MCF 10A (cell line): ENCODE results near the gene FHL2. TPM values are rescaled to one million over a fixed set of nuclear protein-coding genes. Genes with fewer than 3 reads are reported as not detected.

Source experiments
- BruUV-seq: library from RNA; stranded (reverse); fragments of 400-500 nt; replicated peaks from 2 replicates; lab custom pipeline; 2021; lab: Mats Ljungman, UMichigan
- CTCF ChIA-PET: fragments of 300-600 bp; sonication (Branson Sonifier 250); formaldehyde crosslinking; extraction: SDS; loops from one replicate; lab custom pipeline; 2021; ENCODE audit warnings: antibody characterized with exemption, inconsistent platforms; lab: Yijun Ruan, JAX
- POLR2A ChIA-PET: fragments of 300-600, 350-650 bp; sonication (Branson Sonifier 250); formaldehyde crosslinking; extraction: SDS; loops from one replicate; lab custom pipeline; 2020; ENCODE audit warnings: antibody characterized with exemption, inconsistent platforms; lab: Yijun Ruan, JAX
- DNase-seq: peaks from one replicate; pipeline ENCODE4 v3.0.0-alpha.2; 2018; ENCODE audit not compliant: unreplicated experiment
- H3K27ac Mint-ChIP-seq: one replicate; pipeline ENCODE4 v1.8.0; 2022; ENCODE audit warnings: mild to moderate bottlenecking, low read depth, mixed read lengths; ENCODE audit not compliant: unreplicated experiment
- H3K27me3 Mint-ChIP-seq: one replicate; pipeline ENCODE4 v1.8.0; 2022; ENCODE audit warnings: mixed read lengths; ENCODE audit not compliant: insufficient read depth, unreplicated experiment
- H3K36me3 Mint-ChIP-seq: one replicate; pipeline ENCODE4 v1.8.0; 2022; ENCODE audit warnings: mild to moderate bottlenecking, moderate library complexity, mixed read lengths; ENCODE audit not compliant: insufficient read depth, unreplicated experiment
- H3K4me1 Mint-ChIP-seq: one replicate; pipeline ENCODE4 v1.8.0; 2022; ENCODE audit warnings: mixed read lengths; ENCODE audit not compliant: insufficient read depth, unreplicated experiment
- H3K4me3 Mint-ChIP-seq: one replicate; pipeline ENCODE4 v1.8.0; 2022; ENCODE audit warnings: mild to moderate bottlenecking, moderate library complexity, mixed read lengths; ENCODE audit not compliant: unreplicated experiment
- H3K9me3 Mint-ChIP-seq: one replicate; pipeline ENCODE4 v1.8.0; 2022; ENCODE audit warnings: mixed read lengths; ENCODE audit not compliant: unreplicated experiment
- intact Hi-C: fragments of 100-400 bp; cut with micrococcal nuclease; formaldehyde crosslinking; loops from 2 replicates; pipeline ENCODE4 v1.14.1; 2022
- total RNA-seq: library from RNA; stranded (reverse); gene quantifications from 2 replicates; pipeline ENCODE4 v1.2.3, GENCODE V29; 2022
- TF ChIP-seq, protein P1 (sequence below): fragments of 200-600 bp; IDR thresholded peaks from one replicate; pipeline ENCODE4 v1.8.0; 2022; ENCODE audit warnings: antibody characterized with exemption, mild to moderate bottlenecking; ENCODE audit not compliant: unreplicated experiment

Gene FHL2
- total RNA-seq, 1 experiment from 2014 or later = 93.2 TPM

DNA sequence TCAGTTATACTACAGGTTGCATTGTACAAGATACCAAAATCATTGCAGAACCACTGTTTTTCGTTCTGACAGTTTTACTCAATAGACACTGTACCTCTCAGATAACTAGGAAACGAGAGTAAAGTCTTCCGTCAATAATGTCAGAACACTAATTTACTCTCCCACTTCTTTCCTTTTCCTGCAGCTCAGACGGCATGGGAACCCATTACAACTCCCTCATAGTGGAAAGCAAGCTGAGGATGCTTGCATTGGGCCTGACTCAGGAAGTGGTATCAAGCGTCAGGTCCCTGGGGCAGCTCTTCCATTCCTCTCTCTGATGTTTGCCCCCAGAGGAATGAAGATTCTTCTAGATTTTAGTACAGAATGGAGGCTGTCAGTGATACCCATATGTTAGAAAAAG, 23.9 kb upstream of the FHL2 start:
- intact Hi-C loops = no loop called here
- Mint-ChIP-seq H3K9me3 (no peaks in the 10 kb centered on the region), H3K4me1 (peaks cover 2% of the 10 kb centered on the region), H3K27me3 (no peaks in the 10 kb centered on the region), H3K4me3 (no peak overlapping the region), H3K36me3 (no peaks in the 10 kb centered on the region), H3K27ac (no peak overlapping the region)
- DNase-seq = no peak
- ChIA-PET POLR2A (interaction anchor here (1.2 kb wide), 1 partner anchor 13 kb away, joined by 4 read pairs; no protein-coding TSS in a partner anchor), CTCF (interaction anchor here (0.6 kb wide), 1 partner anchor 50 kb away, joined by 3 read pairs; no protein-coding TSS in a partner anchor)
- TF ChIP-seq, protein P1, sequence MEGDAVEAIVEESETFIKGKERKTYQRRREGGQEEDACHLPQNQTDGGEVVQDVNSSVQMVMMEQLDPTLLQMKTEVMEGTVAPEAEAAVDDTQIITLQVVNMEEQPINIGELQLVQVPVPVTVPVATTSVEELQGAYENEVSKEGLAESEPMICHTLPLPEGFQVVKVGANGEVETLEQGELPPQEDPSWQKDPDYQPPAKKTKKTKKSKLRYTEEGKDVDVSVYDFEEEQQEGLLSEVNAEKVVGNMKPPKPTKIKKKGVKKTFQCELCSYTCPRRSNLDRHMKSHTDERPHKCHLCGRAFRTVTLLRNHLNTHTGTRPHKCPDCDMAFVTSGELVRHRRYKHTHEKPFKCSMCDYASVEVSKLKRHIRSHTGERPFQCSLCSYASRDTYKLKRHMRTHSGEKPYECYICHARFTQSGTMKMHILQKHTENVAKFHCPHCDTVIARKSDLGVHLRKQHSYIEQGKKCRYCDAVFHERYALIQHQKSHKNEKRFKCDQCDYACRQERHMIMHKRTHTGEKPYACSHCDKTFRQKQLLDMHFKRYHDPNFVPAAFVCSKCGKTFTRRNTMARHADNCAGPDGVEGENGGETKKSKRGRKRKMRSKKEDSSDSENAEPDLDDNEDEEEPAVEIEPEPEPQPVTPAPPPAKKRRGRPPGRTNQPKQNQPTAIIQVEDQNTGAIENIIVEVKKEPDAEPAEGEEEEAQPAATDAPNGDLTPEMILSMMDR = no peak
- no TSS peak for BruUV-seq

DNA sequence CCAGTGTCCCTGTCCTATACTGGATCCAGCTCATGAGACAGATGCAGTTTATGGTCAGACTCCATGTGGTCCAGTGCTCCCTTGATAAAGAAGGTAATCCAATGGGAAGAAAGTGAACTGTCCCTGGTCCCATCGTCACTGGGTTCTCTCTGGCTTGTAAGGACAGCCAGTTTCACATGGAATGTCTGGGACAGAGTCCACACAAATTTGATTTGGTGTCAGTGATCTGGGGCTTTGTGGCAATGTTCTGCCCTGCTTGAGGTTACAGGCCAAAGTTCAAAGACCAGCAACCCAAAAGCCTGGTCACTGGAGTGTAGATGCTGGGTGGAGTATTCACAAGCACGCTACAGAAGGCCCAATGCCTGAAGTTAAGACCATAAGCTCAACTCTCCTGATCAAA, 22.2 kb upstream of the FHL2 start:
- H3K27me3 Mint-ChIP-seq = no peaks in the 10 kb centered on the region
- POLR2A ChIA-PET = interaction anchor here (1.2 to 1.3 kb wide), 2 partner anchors 9 to 12 kb away, joined by 3 read pairs; no protein-coding TSS in a partner anchor
- CTCF ChIA-PET = interaction anchor here (0.6 kb wide), 1 partner anchor 50 kb away, joined by 3 read pairs; no protein-coding TSS in a partner anchor

DNA sequence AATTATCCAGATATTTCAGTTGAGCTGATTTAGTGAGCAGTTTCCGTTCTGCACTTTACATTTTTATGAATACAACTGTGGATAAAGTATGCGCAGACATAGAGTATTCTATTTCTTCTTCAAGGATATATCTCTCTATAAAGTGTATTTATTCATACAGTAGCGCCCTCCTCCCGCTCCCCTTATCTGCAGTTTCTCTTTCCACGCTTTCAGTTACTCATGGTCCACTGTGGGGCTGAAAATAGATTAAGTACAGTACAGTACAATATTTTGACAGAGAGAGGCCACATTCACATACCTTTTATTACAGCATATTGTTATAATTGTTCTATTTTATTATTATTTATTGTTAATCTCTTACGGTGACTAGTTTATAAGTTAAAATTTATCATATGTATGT, 19.7 kb upstream of the FHL2 start:
- ChIA-PET POLR2A (no interaction called here), CTCF (no interaction called here)
- intact Hi-C loops = no loop called here
- Mint-ChIP-seq H3K27me3 (no peaks in the 10 kb centered on the region), H3K27ac (no peak overlapping the region), H3K36me3 (no peaks in the 10 kb centered on the region), H3K9me3 (no peaks in the 10 kb centered on the region), H3K4me3 (no peak overlapping the region), H3K4me1 (peaks cover 6% of the 10 kb centered on the region)
- no TSS peak for BruUV-seq
- TF ChIP-seq, protein P1 = no peak
- no peak for DNase-seq

More for the DNA sequence above, 22.2 kb upstream of the FHL2 start:
- Mint-ChIP-seq H3K4me1 (peaks cover 6% of the 10 kb centered on the region), H3K36me3 (no peaks in the 10 kb centered on the region), H3K4me3 (no peak overlapping the region), H3K27ac (no peak overlapping the region), H3K9me3 (no peaks in the 10 kb centered on the region)
- intact Hi-C loops = no loop called here
- TF ChIP-seq, protein P1 = no peak
- no TSS peak for BruUV-seq
- no peak for DNase-seq

DNA sequence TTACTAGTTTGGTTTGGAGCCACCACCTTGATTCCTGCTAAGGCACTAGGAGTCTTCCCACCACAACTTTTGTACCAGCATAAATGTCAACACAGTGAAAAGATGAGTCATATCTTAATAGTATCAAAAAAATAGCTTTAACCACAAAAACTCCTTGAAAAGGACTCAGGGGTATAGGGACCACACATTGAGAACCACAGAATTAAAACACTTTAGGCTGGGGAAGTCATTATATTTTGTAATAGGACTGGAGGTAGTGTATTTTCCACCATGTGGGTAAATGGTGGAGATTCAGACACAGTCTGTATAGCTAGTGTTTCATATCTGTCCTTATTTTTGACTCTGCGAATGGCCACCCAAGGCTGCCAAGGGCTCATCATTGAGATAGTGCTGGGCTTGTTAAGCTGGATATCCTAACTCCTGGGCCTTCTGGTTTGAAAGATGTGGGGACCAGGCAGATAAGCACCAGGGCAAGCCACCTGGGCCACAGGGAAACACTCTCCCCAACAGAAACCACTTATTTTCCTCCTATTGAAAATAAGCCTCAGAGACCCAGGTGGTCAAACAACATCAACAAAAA, 19.1 kb upstream of the FHL2 start:
- ChIA-PET CTCF (interaction anchor here (0.6 to 1.3 kb wide), 2 partner anchors 46 to 103 kb away, joined by 3 read pairs; no protein-coding TSS in a partner anchor), POLR2A (interaction anchor here (0.7 to 1.1 kb wide), 3 partner anchors 8 to 322 kb away, joined by 3 to 5 read pairs (median 4); no protein-coding TSS in a partner anchor)
- no peaks in the 10 kb centered on the region for H3K27me3 Mint-ChIP-seq
- H3K4me1 Mint-ChIP-seq = peaks cover 6% of the 10 kb centered on the region
- H3K36me3 Mint-ChIP-seq = no peaks in the 10 kb centered on the region
- TF ChIP-seq, protein P1 = no peak
- H3K4me3 Mint-ChIP-seq = no peak overlapping the region
- no peaks in the 10 kb centered on the region for H3K9me3 Mint-ChIP-seq
- intact Hi-C loops = no loop called here
- BruUV-seq = no TSS peak
- H3K27ac Mint-ChIP-seq = no peak overlapping the region
- peak; percentile 52 for DNase-seq
